Sciatic nerve (tissue), 2 donors: ENCODE data around the gene PPM1L. TPM values are rescaled to one million over a fixed set of nuclear protein-coding genes. Genes with fewer than 3 reads are reported as not detected.
A peak's percentile ranks its signal among the peaks of the same experiment; 100 is the strongest.

Experiments
- ATAC-seq: fragments of 200-7000 bp; cut with Tn5 transposase; one replicate; pipeline ENCODE4 v1.9.1; 2020; ENCODE audit warnings: mild to moderate bottlenecking, moderate library complexity
- DNase-seq: peaks from one replicate; pipeline ENCODE4 v3.0.0-alpha.2; 2020; ENCODE audit warnings: low spot score
- intact Hi-C: fragments of 100-400 bp; cut with DNase I; formaldehyde crosslinking; loops from one replicate; pipeline ENCODE4 v1.14.2; 2022
- total RNA-seq: library from RNA; stranded (reverse); fragmentation: NEBNext Ultra II Directional; extraction: Animal tissue kit (Norgen Biotek cat#: 25700); gene quantifications from one replicate; pipeline ENCODE4 v1.2.1, GENCODE V29; 2021
- donor health status: DM: no; HTN: no; CAD: no.
- donor health status: DM: no; HTN: no; CAD: no.

Gene PPM1L
- total RNA-seq, 1 donor from 2014 or later = 10.0 TPM

DNA sequence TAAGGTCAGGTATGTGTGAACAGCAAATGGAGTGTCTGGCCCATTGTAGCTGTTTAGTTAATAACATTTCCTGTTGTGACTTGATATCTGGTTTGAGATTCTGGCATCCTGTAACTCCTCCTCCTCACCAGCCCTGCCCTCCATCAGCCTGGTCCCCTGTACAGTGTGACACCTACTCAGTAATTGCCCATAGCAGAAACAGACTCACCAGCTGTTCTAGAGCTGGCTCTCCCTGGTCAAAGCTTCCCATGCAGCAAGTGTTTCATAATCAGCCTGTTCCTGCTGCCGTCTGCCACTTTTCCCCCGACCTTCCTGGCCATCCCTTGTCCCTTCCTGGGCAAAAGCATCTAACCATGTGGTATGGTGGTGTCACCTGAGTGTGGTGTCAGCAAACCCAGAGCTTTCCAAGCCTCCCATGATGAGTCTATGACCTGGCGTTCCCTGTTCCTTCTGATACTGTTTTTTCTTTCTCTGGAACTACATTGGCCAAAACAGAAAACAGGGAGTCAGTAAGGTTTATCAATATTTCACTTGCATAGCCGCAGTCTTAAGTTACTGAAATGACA lies 293.7 kb downstream of the PPM1L start:
- DNase-seq (no peak), ATAC-seq (no peak)
- intact Hi-C loops = no loop called here

GRCh38 chr3:161050935-161051334 lies 294.9 kb downstream of the PPM1L start:
- no peak for ATAC-seq
- no peak for DNase-seq

GRCh38 chr3:161051856-161052255 lies 295.8 kb downstream of the PPM1L start:
- DNase-seq = no peak
- no peak for ATAC-seq
- intact Hi-C loops = no loop called here

More at GRCh38 chr3:161050935-161051334, 294.9 kb downstream of the PPM1L start:
- intact Hi-C loops = no loop called here

DNA sequence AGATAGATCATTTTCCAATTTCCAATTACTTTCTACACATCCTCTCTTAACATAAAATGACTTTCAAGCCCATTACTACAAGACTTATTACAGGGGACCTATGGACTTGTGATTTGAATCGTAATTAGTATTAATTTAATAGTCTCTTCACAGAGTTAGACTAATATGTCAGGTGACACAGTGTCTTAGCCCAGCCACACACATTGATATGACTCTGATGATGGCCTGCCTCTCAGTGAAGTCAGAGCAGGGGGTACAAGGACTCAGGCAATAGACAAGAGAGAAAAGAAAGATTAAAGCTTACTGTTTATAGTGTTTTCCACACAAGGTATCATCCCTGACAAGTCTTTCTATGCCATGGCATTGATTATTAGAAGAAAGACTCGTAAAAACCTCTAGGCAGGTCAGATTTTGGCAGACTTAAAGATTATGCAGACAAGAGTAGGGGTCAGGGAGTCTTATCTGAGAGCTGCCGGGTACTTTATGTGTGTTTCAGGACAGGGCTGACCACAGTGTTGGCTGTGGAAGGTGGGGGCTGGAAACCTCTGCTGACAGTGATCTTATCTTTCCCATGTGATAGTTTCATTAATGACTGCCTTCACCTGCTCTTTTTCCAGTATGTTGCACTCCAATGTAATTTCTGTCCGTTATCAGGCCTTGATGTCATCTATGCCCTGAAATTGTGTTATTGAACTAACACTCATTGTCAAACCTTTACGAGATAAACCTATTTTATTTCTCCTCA lies 299.0 kb downstream of the PPM1L start:
- ATAC-seq (no peak), DNase-seq (no peak)
- intact Hi-C loops = no loop called here

DNA sequence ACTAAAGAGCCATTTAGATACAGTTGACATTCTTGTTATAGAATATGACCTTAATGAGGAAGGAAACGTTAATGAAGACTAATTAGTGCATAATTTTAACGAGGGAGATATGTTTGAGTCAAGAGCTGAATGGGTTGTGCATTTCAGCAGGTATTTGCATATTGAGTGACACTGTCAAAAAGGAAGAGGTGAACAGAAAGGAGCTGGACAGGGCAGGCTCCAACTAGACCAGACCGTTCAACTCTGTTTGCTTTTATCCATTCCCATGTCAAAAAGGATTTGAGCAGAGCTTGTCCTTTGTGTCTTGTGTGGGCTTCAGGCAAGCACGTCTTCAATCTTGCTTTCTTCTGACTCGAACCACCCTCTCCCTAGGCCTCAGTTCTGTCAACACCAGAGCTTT lies 308.4 kb downstream of the PPM1L start:
- ATAC-seq (no peak), DNase-seq (no peak)
- intact Hi-C loops = no loop called here

GRCh38 chr3:161066930-161067329 lies 310.9 kb downstream of the PPM1L start:
- intact Hi-C loops = no loop called here

DNA sequence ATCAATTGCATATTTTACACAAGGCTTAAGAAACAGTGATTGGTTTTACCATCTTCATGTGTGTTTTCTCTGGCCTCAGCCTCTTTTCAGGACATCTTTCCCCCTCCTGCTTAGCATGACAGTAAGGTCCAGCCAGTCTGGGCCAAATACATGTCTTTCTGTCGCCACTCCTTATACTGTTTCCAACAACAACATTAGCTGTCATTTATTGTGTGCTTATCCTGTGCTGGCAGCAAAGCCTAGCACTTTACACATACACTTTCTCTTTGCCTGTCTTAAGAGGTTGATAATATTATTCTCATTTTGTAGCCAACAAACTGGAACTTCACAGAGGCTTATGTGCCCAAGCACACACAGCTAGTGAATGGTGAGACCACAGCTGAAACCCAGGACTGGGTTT lies 311.3 kb downstream of the PPM1L start:
- no peak for ATAC-seq
- intact Hi-C loops = no loop called here
- DNase-seq = no peak

More at GRCh38 chr3:161066930-161067329, 310.9 kb downstream of the PPM1L start:
- DNase-seq (no peak), ATAC-seq (no peak)

DNA sequence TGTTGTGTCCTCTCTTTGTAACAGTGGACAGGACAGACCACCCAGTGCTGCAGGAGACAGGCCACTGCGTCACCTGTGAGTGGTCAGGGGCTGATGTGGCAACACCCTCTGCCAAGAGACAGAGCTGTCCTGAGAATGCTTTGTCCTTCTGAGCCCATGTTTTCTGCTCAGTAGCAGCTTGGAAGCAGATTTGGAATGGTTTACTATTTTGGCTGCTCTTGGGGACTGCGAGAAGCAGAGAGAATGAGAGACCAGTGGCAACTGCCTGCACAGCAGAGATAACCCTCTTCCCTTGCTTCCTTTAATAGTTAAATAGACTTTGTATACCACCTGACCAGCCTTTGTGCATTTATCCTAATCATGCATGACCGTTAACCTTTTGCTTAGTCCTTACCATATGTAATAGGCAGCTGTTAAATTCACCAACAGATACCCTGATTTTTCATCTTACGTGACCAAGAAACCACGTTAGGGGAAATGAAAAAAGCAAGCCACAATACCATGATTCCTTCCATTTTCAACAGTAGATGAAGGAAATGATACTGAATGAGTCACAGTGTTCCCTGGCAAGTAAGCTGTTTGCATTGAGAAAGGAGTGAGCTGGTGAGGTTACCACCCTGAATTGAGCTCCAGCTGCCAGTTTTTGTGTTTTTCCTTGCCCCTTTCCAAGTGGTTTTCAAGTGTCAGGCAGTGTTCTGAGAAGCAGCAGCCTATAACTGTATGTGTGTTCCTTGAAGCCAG lies 313.6 kb downstream of the PPM1L start:
- intact Hi-C loops = no loop called here
- no peak for DNase-seq

DNA sequence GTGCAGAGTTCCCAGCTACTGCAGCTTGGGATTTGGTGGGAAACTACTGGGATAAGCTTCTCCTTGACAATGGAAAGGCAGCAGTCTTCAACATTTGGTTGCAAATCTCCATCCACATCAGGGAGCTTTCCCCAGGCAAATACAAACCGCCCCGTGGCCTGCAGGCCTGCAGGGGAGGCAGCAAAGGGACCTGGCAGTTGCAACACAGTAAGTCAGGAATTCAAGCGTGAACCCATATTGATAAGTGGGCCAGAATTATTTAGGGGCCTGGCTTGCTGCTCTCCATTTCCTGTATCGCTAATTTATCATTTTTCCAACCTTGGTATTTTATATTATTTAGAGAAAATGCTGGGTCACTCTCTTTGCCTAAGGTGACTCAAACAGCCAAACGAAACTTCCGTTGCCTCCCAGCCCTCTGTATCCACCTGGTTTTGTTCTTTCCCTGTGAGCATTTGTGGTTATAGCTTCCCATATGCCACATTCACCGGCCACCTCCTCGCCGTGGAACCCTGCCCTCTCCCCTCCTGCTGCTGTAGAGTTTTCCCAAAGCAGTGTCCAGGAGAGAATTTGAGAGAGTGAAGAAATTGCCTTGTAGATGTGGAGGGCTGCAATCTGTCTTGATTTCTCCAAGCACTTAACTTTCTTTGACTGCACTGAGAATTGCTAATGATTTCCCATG lies 314.4 kb downstream of the PPM1L start:
- DNase-seq (no peak), ATAC-seq (no peak)
- intact Hi-C loops = no loop called here

More for the DNA sequence above, 313.6 kb downstream of the PPM1L start:
- ATAC-seq = peak; percentile 70

- intact Hi-C loops = no loop called here
- ATAC-seq (no peak), DNase-seq (no peak)
Observed at GRCh38 chr3:161070980-161071663, 315.1 kb downstream of the PPM1L start.

- ATAC-seq (no peak), DNase-seq (no peak)
- intact Hi-C loops = no loop called here
Observed at GRCh38 chr3:161072211-161072621, 316.2 kb downstream of the PPM1L start.

DNA sequence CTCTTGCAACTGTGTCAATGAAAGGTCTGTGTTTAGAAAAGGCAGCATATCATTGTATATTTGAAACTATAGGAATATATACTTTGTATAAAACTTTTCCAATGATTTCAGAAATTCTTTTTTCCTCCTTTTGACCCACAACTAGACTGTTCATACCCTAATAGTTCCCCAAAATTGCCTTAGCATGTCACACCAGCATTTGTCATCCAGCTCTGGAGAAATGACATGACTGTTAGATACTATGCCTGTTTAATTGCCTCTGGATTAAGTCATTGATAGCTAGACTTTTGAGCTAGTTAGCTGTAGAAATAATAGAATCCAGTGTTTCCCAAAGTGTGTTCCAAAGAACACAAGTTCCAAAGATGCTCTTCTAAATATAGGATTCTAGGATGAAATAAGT lies 316.7 kb downstream of the PPM1L start:
- intact Hi-C loops = no loop called here
- ATAC-seq (no peak), DNase-seq (no peak)

- intact Hi-C loops = no loop called here
- ATAC-seq = no peak
Observed at GRCh38 chr3:161073181-161073580, 317.1 kb downstream of the PPM1L start.

DNA sequence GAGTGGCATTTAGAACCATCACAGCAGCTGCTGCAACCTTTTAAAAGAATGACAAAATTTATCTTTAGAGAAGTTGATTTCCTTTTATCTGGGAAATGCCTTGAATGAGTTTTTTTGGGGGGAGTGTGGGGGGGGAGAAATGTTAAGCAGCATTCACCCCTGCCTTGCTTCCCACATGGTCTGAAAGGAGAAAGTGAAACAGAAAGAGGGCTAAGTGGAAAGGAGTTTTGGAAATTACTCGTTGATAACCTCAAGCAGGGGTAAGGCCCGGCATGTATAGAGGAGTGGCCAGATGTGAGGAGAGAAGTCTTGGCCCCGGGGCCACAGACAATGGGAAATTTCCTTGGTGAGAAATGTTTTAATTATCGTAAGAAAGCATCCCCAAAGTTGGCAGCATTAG lies 325.6 kb downstream of the PPM1L start:
- ATAC-seq = no peak
- intact Hi-C loops = no loop called here
- no peak for DNase-seq

More at GRCh38 chr3:161073181-161073580, 317.1 kb downstream of the PPM1L start:
- no peak for DNase-seq

GRCh38 chr3:161082063-161082462 lies 326.0 kb downstream of the PPM1L start:
- intact Hi-C loops = no loop called here

GRCh38 chr3:161083131-161083530 lies 327.1 kb downstream of the PPM1L start:
- intact Hi-C loops = no loop called here
- DNase-seq (no peak), ATAC-seq (no peak)

More at GRCh38 chr3:161082063-161082462, 326.0 kb downstream of the PPM1L start:
- peak; percentile 41 for ATAC-seq
- DNase-seq = no peak

DNA sequence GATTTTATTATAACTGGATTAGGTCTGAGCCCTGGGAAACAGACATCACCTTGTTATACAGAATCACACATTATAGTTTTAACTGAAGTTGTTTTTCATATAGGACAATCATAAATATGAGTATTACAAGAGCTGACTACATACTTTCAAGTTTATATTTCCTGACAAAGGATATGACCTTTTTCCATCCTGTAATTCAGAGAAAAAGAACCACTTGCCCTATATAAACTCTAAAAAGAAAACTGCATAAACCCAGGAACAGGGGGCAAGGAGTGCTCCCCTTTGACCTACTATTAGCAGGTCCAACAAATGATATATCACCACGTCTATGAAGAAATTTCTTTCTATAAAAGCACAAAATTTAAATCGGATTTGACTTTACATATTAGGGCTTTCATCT lies 328.2 kb downstream of the PPM1L start:
- ATAC-seq = no peak
- DNase-seq = no peak
- intact Hi-C loops = no loop called here

GRCh38 chr3:161093895-161094294 lies 337.9 kb downstream of the PPM1L start:
- no peak for ATAC-seq
- intact Hi-C loops = no loop called here

DNA sequence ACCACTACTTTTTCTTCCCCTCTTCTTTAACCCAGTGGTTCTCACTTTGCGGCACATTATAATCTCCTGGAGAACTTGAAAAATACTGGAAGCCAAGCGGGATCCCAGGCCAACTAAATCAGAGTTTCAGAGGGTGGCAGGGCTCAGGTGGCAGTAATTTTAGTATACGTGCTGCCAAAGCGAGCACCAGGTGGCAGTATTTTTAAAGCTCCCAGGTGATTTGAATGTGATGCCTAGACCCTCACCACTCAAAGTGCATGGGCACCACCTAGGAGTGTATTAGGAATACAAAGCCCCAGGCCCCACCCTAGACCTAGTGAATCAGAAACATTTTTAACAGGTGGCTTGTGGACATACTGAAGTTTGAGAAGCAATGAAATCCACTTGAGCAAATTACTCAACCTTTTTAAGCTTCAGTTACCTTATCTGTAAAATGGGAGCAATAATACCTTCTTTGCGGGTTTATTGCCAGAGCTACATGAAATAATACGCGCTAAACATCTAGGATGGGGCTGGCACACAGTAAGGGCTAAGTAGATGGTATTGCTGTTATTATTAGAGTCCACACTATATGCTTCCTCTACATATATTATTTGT lies 340.8 kb downstream of the PPM1L start:
- intact Hi-C loops = no loop called here
- no peak for DNase-seq
- no peak for ATAC-seq

More at GRCh38 chr3:161093895-161094294, 337.9 kb downstream of the PPM1L start:
- no peak for DNase-seq
